ENCODE data around the gene SEMA5A. TPM values are rescaled to one million over a fixed set of nuclear protein-coding genes. Genes with fewer than 3 reads are reported as not detected.

The SEMA5A gene
- polyA plus RNA-seq, 1 of the 3 experiments (the other 2 are of a cell fraction): 0.58 TPM

DNA sequence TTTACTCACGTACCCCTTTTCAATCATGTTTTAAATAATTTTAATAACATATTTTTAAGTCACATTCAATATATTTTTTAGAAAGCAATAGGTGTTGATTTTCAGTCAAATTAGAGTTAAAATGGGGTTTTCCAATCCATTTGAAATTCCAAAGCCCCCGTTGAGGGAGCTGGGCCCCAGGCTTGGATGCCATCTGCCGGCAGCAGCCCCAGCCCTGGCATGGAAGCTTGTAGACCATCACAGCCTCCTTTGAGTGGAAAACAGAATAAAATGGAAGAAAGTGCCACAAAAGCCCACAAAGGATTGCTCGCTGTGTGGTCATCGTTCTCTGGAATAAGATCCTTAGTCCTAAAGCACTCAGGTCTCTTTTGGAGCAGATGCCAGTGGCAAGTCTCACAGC lies 81.4 kb downstream of the SEMA5A start:
- Histone ChIP-seq H3K36me3 (replicated peaks in 1 of 2; ENCODE audit: control insufficient read depth in 1 of 2, insufficient read depth in 2 of 2, low read length in 1 of 2) (no peaks in the 10 kb centered on the region), H3K4me2 (no peak overlapping the region), H3K79me2 (ENCODE audit: insufficient read depth) (no peaks in the 10 kb centered on the region), H3K27ac (ENCODE audit: low read depth in 2 of 2, low read length in 1 of 2) (no peak overlapping the region), H3F3A (replicated peaks; ENCODE audit: insufficient read depth) (peaks cover 7% of the 10 kb centered on the region), H4K20me1 (ENCODE audit: insufficient read depth) (no peaks in the 10 kb centered on the region), H3K9me3 (no peaks in the 10 kb centered on the region), H3K4me3 (ENCODE audit: low read depth in 2 of 2, low read length in 1 of 2) (no peak overlapping the region), H3K9me2 (no peaks in the 10 kb centered on the region), H3K9ac (no peak overlapping the region), H2AFZ (ENCODE audit: low read depth) (no peak overlapping the region), H3K4me1 (ENCODE audit: control insufficient read depth in 1 of 2, insufficient read depth in 2 of 2, low read depth in 1 of 2, low read length in 1 of 2) (peaks cover 6 to 8% of the 10 kb centered on the region in 2 experiments; a peak in 1 of 4 replicates), H3K27me3 (ENCODE audit: insufficient read depth) (no peaks in the 10 kb centered on the region)
- no peak for DNase-seq
- WGBS (ENCODE audit: low lambda C conversion rate): 79% methylated on average over 5 of the region's 5 CpGs
- POLR2A ChIA-PET: no interaction called here
- TF ChIP-seq, protein P1, sequence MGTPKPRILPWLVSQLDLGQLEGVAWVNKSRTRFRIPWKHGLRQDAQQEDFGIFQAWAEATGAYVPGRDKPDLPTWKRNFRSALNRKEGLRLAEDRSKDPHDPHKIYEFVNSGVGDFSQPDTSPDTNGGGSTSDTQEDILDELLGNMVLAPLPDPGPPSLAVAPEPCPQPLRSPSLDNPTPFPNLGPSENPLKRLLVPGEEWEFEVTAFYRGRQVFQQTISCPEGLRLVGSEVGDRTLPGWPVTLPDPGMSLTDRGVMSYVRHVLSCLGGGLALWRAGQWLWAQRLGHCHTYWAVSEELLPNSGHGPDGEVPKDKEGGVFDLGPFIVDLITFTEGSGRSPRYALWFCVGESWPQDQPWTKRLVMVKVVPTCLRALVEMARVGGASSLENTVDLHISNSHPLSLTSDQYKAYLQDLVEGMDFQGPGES (IDR thresholded peaks at IDR 0.05; ENCODE audit: low read depth, low read length): no peak
- TF ChIP-seq TEAD4 (IDR thresholded peaks at IDR 0.05; ENCODE audit: borderline replicate concordance, insufficient read depth) (no peak), SMC3 (IDR thresholded peaks at IDR 0.05; ENCODE audit: low read depth, low read length) (no peak), SIN3A (IDR thresholded peaks at IDR 0.05; ENCODE audit: borderline replicate concordance, low read depth, low read length) (no peak), MXI1 (IDR thresholded peaks at IDR 0.05; ENCODE audit: low read depth, low read length) (no peak), FOXJ3 (CRISPR knock-in tag; IDR thresholded peaks at IDR 0.05) (no peak), MEF2A (IDR thresholded peaks at IDR 0.05; ENCODE audit: borderline replicate concordance, low read depth) (no peak), EZH2phosphoT487 (IDR thresholded peaks at IDR 0.05; ENCODE audit: borderline replicate concordance, low read depth) (no peak)
- CTCF ChIA-PET: no interaction called here

DNA sequence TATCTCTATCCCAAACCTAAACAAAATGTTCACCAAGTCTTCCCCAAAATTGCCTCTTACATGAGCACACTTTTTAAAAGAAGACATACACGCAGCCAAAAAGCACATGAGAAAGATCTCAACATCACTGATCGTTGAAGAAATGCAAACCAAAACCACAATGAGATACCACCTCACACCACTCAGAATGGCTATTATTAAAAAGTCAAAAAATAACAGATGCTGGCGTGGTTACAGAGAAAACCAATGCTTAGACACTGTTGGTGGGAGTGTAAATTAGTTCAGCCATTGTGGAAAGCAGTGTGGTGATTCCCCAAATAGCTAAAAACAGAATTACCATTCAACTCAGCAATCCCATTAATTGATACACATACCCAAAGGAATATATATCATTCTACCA lies 83.8 kb downstream of the SEMA5A start:
- no peaks in the 10 kb centered on the region for H4K20me1 ChIP-seq (ENCODE audit: insufficient read depth)
- no peak overlapping the region for H3K27ac ChIP-seq (ENCODE audit: low read depth in 2 of 2, low read length in 1 of 2)
- TF ChIP-seq JUND (IDR thresholded peaks at IDR 0.05): no peak
- no peak for TF ChIP-seq YY1 (IDR thresholded peaks at IDR 0.05; ENCODE audit: low read depth)
- no peak for TF ChIP-seq USF1 (IDR thresholded peaks at IDR 0.05; ENCODE audit: borderline replicate concordance, low read depth)
- TF ChIP-seq CTCF (IDR thresholded peaks at IDR 0.05): no peak
- no peak for TF ChIP-seq FOXM1 (IDR thresholded peaks at IDR 0.05; ENCODE audit: low read depth)
- TF ChIP-seq TAF1 (IDR thresholded peaks at IDR 0.05; ENCODE audit: borderline replicate concordance, low read depth, low read length): no peak
- no peak for TF ChIP-seq PBX3 (IDR thresholded peaks at IDR 0.05)
- no peak for TF ChIP-seq SMC3 (IDR thresholded peaks at IDR 0.05; ENCODE audit: low read depth, low read length)
- H3K4me1 ChIP-seq (ENCODE audit: control insufficient read depth in 1 of 2, insufficient read depth in 2 of 2, low read depth in 1 of 2, low read length in 1 of 2): no peaks in the 10 kb centered on the region; a peak in 1 of 4 replicates
- POLR2A ChIA-PET: no interaction called here
- no peaks in the 10 kb centered on the region for H3K9me3 ChIP-seq
- CTCF ChIA-PET: no interaction called here
- WGBS (ENCODE audit: low lambda C conversion rate): 50% methylated on average over 3 of the region's 3 CpGs
- no peak overlapping the region for H2AFZ ChIP-seq (ENCODE audit: low read depth)
- no peaks in the 10 kb centered on the region for H3K9me2 ChIP-seq
- no peak overlapping the region for H3K4me3 ChIP-seq (ENCODE audit: low read depth in 2 of 2, low read length in 1 of 2)
- no peaks in the 10 kb centered on the region for H3K79me2 ChIP-seq (ENCODE audit: insufficient read depth)
- DNase-seq: no peak
- H3K36me3 ChIP-seq (replicated peaks in 1 of 2; ENCODE audit: control insufficient read depth in 1 of 2, insufficient read depth in 2 of 2, low read length in 1 of 2): no peaks in the 10 kb centered on the region
- H3K9ac ChIP-seq: no peak overlapping the region
- no peak overlapping the region for H3K4me2 ChIP-seq
- H3F3A ChIP-seq (replicated peaks; ENCODE audit: insufficient read depth): peaks cover under 1% of the 10 kb centered on the region
- H3K27me3 ChIP-seq (ENCODE audit: insufficient read depth): no peaks in the 10 kb centered on the region
